ENCODE data around the gene DNAI4. TPM values are rescaled to one million over a fixed set of nuclear protein-coding genes. Genes with fewer than 3 reads are reported as not detected.

The DNAI4 gene
- polyA plus RNA-seq, 1 donor (not counting 4 experiments of a cell fraction or from before 2014, with no cell fraction given), result 4.1 TPM

DNA sequence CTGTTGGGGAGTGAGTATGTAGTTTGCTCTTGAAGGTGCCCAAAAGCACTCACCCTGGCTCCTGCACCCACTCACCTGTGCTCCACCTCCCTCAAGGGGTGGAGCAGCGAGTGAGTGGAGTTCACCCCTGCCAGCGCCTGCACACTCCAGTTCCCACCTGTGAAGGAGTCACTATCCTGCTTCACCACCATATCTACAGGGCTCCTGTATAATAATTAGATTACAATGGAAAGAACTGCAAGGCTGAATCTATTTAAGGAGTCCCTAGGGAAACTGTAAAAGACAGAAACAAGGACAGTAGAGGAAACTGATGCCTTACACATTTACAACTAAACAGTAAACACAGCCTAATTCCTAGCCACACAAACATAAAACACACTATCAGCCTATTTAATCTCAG, 4.1 kb downstream of the DNAI4 start:
- no peak overlapping the region for H2AFZ ChIP-seq (ENCODE audit: control insufficient read depth, low read length)
- no peak overlapping the region for H3K27ac ChIP-seq (ENCODE audit: control insufficient read depth, insufficient read depth, low read length)
- H3K4me1 ChIP-seq (ENCODE audit: control insufficient read depth, extremely low read depth, insufficient read depth, low read length), result peaks cover 8% of the 10 kb centered on the region
- DNase-seq (ENCODE audit: low read depth, low spot score) (no peak), FAIRE-seq (no peak)
- H3K9me1 ChIP-seq (ENCODE audit: control insufficient read depth, extremely low read depth, insufficient read depth, low read length), result no peaks in the 10 kb centered on the region
- peaks cover 25% of the 10 kb centered on the region for H3K79me2 ChIP-seq (ENCODE audit: control insufficient read depth, insufficient read depth, low read length)
- dilution Hi-C loops (cut with MboI; ENCODE audit: extremely low pct_ligation_motif_present, low sequenced_read_pairs), result no loop called here
- H3K4me3 ChIP-seq (ENCODE audit: control insufficient read depth in 2 of 3, extremely low read depth in 1 of 3, insufficient read depth in 2 of 3, low read depth in 1 of 3, low read length in 3 of 3), result no peak overlapping the region
- H3K9me3 ChIP-seq (ENCODE audit: control insufficient read depth, low read depth, low read length), result no peaks in the 10 kb centered on the region
- TF ChIP-seq EZH2 (IDR thresholded peaks at IDR 0.05; ENCODE audit: low read length), result no peak
- TF ChIP-seq, protein P1, sequence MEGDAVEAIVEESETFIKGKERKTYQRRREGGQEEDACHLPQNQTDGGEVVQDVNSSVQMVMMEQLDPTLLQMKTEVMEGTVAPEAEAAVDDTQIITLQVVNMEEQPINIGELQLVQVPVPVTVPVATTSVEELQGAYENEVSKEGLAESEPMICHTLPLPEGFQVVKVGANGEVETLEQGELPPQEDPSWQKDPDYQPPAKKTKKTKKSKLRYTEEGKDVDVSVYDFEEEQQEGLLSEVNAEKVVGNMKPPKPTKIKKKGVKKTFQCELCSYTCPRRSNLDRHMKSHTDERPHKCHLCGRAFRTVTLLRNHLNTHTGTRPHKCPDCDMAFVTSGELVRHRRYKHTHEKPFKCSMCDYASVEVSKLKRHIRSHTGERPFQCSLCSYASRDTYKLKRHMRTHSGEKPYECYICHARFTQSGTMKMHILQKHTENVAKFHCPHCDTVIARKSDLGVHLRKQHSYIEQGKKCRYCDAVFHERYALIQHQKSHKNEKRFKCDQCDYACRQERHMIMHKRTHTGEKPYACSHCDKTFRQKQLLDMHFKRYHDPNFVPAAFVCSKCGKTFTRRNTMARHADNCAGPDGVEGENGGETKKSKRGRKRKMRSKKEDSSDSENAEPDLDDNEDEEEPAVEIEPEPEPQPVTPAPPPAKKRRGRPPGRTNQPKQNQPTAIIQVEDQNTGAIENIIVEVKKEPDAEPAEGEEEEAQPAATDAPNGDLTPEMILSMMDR (optimal IDR thresholded peaks at IDR 0.05 in 1 of 3, IDR thresholded peaks at IDR 0.05 in 1 of 3, conservative IDR thresholded peaks at IDR 0.05 in 1 of 3; ENCODE audit: extremely low read depth in 1 of 3, insufficient read depth in 2 of 3, low read length in 3 of 3), result no peak
- no peak overlapping the region for H3K4me2 ChIP-seq (ENCODE audit: control insufficient read depth, extremely low read depth, insufficient read depth, low read depth, low read length)
- no peak overlapping the region for H3K9ac ChIP-seq (ENCODE audit: control insufficient read depth, extremely low read depth, insufficient read depth, low read length)
- H3K36me3 ChIP-seq (ENCODE audit: control insufficient read depth in 2 of 2, extremely low read depth in 1 of 2, insufficient read depth in 2 of 2, low read length in 2 of 2), result peaks cover 0 to 3% of the 10 kb centered on the region in 2 experiments
- no peaks in the 10 kb centered on the region for H3K27me3 ChIP-seq (ENCODE audit: control insufficient read depth, extremely low read depth, insufficient read depth, low read length)
- no peaks in the 10 kb centered on the region for H4K20me1 ChIP-seq (ENCODE audit: control insufficient read depth, extremely low read depth, insufficient read depth, low read length)

DNA sequence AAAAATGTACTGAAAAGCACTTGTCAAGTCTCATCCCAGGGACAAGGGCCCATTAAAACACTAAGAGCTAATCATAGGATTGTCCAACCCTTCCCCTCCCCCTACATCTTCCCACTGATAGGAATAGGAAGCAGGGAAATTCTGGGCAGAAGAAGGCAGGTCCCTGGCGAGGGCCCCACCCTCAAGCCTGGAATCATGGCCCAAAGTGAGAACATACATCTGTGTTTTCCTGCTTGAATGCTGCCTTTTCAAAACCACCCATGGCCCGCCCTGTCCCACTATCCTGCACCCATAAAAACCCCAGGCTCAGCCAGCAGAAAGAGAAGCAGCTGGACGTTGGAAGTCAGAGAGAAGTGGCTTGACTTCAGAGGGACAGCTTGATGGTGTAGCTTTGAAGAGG, 4.8 kb downstream of the DNAI4 start:
- Histone ChIP-seq H3K27me3 (ENCODE audit: control insufficient read depth, extremely low read depth, insufficient read depth, low read length) (no peaks in the 10 kb centered on the region), H3K79me2 (ENCODE audit: control insufficient read depth, insufficient read depth, low read length) (peaks cover 25% of the 10 kb centered on the region), H3K9me3 (ENCODE audit: control insufficient read depth, low read depth, low read length) (no peaks in the 10 kb centered on the region), H3K4me1 (ENCODE audit: control insufficient read depth, extremely low read depth, insufficient read depth, low read length) (peaks cover 8% of the 10 kb centered on the region), H3K27ac (ENCODE audit: control insufficient read depth, insufficient read depth, low read length) (no peak overlapping the region), H3K4me2 (ENCODE audit: control insufficient read depth, extremely low read depth, insufficient read depth, low read depth, low read length) (no peak overlapping the region), H2AFZ (ENCODE audit: control insufficient read depth, low read length) (no peak overlapping the region), H4K20me1 (ENCODE audit: control insufficient read depth, extremely low read depth, insufficient read depth, low read length) (no peaks in the 10 kb centered on the region), H3K9ac (ENCODE audit: control insufficient read depth, extremely low read depth, insufficient read depth, low read length) (no peak overlapping the region), H3K9me1 (ENCODE audit: control insufficient read depth, extremely low read depth, insufficient read depth, low read length) (no peaks in the 10 kb centered on the region), H3K36me3 (ENCODE audit: control insufficient read depth in 2 of 2, extremely low read depth in 1 of 2, insufficient read depth in 2 of 2, low read length in 2 of 2) (peaks cover 0 to 3% of the 10 kb centered on the region in 2 experiments), H3K4me3 (ENCODE audit: control insufficient read depth in 2 of 3, extremely low read depth in 1 of 3, insufficient read depth in 2 of 3, low read depth in 1 of 3, low read length in 3 of 3) (no peak overlapping the region)
- dilution Hi-C loops (cut with MboI; ENCODE audit: extremely low pct_ligation_motif_present, low sequenced_read_pairs), result no loop called here
- FAIRE-seq, result no peak
- no peak for DNase-seq (ENCODE audit: low read depth, low spot score)
- TF ChIP-seq, protein P1 (optimal IDR thresholded peaks at IDR 0.05 in 1 of 3, IDR thresholded peaks at IDR 0.05 in 1 of 3, conservative IDR thresholded peaks at IDR 0.05 in 1 of 3; ENCODE audit: extremely low read depth in 1 of 3, insufficient read depth in 2 of 3, low read length in 3 of 3), result no peak
- no peak for TF ChIP-seq EZH2 (IDR thresholded peaks at IDR 0.05; ENCODE audit: low read length)
